Ishikawa (cell line): ENCODE data around the gene PARD3B.

Experiments
- CREB1 ChIP-seq: IDR thresholded peaks from 2 replicates; pipeline ENCODE4 v1.6.1; 2012; ENCODE audit warnings: low read depth
- FOXM1 ChIP-seq: IDR thresholded peaks from 2 replicates; pipeline ENCODE4 v1.6.1; 2012; ENCODE audit warnings: low read depth, borderline replicate concordance
- TCF12 ChIP-seq: IDR thresholded peaks from 2 replicates; pipeline ENCODE4 v1.6.1; 2012; ENCODE audit warnings: low read depth
- YY1 ChIP-seq: IDR thresholded peaks from 2 replicates; pipeline ENCODE4 v1.6.1; 2012; ENCODE audit warnings: low read depth
- TF ChIP-seq, protein P1 (sequence below): IDR thresholded peaks from 2 replicates; pipeline ENCODE4 v1.6.1; 2012

DNA sequence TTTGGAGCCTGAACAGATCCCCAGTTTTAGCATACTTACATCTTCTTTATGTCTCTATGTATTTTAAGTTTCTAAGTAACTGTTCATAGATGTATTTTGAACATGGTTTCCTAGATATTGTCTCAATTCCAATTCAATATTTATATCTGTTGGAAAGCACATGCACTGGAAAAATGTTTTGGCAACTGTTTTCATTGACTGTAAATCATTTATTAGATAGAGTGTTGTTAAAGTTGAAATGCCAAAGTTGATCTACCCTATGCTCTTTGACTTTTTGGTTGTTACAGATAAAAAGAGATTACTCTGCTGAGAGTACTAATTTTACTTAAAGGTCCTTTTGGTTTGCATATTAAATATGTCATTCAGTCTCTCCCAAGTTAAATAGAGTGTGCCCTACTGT is 792.0 kb downstream of the PARD3B start:
- TF ChIP-seq FOXM1, result no peak
- no peak for TF ChIP-seq TCF12
- no peak for TF ChIP-seq YY1
- TF ChIP-seq, protein P1, sequence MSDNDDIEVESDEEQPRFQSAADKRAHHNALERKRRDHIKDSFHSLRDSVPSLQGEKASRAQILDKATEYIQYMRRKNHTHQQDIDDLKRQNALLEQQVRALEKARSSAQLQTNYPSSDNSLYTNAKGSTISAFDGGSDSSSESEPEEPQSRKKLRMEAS, result no peak
- TF ChIP-seq CREB1, result no peak
